GM12878 (cell line): ENCODE measurements around the gene C17orf114.
A peak's percentile ranks its signal among the peaks of the same experiment; 100 is the strongest.

Experiments used
- ATAC-seq: fragments of 200-7000 bp; cut with Tn5 transposase; 3 replicates; pipeline ENCODE4 v1.9.1; 2020; ENCODE audit warnings: mild to moderate bottlenecking, moderate library complexity
- BruUV-seq: library from RNA; stranded (reverse); fragments of 400-500 nt; replicated peaks from 2 replicates; lab custom pipeline; 2021; lab: Mats Ljungman, UMichigan
- CTCF ChIA-PET: fragments of 300-600 bp; sonication (Branson Sonifier 250); formaldehyde crosslinking; extraction: SDS; loops from one replicate; lab custom pipeline; 2021; ENCODE audit warnings: inconsistent platforms; lab: Yijun Ruan, JAX
- POLR2A ChIA-PET: fragments of 350-600 bp; formaldehyde crosslinking; extraction: SDS; loops from one replicate; lab custom pipeline; 2021; ENCODE audit warnings: inconsistent platforms; lab: Charles Lee
- RAD21 ChIA-PET: fragments of 300-600 bp; sonication (Branson Sonifier 250); formaldehyde crosslinking; loops from one replicate; lab custom pipeline; 2023; ENCODE audit warnings: antibody characterized with exemption; ENCODE audit not compliant: unreplicated experiment; lab: Charles Lee
- SMC1A ChIA-PET: fragments of 300-600 bp; sonication (Branson Sonifier 250); formaldehyde crosslinking; loops from one replicate; lab custom pipeline; 2023; ENCODE audit not compliant: unreplicated experiment, uncharacterized antibody; lab: Charles Lee
- DNase-seq: peaks from one replicate; pipeline ENCODE4 v3.0.0-alpha.2; 2011; ENCODE audit warnings: low read depth, low spot score
- FAIRE-seq: peaks from 3 replicates; lab custom pipeline; 2011; peaks lifted over from hg19 to GRCh38; lab: Jason Lieb, UNC
- H2AFZ ChIP-seq: 2 replicates; pipeline ENCODE4 v1.6.0; 2011; ENCODE audit warnings: low read depth, low read length, control low read depth; ENCODE audit not compliant: control insufficient read depth
- H3K27ac ChIP-seq: 2 replicates; pipeline ENCODE4 v1.5.1; 2011; ENCODE audit warnings: control low read depth; ENCODE audit not compliant: control insufficient read depth, insufficient read depth
- H3K27me3 ChIP-seq, 2 experiments: replicated peaks in 1 of 2; 2 replicates each; pipeline versions ENCODE4 v1.6.0 to v1.6.1; 2011; ENCODE audit warnings: low read length in 1 of 2; ENCODE audit not compliant: control insufficient read depth in 2 of 2, insufficient read depth in 2 of 2
- H3K36me3 ChIP-seq, 2 experiments: 2 replicates each; pipeline ENCODE4 v1.5.1; 2011; ENCODE audit warnings: low read length in 1 of 2; ENCODE audit not compliant: control insufficient read depth in 2 of 2, insufficient read depth in 2 of 2
- H3K4me1 ChIP-seq: 2 replicates; pipeline ENCODE4 v1.6.1; 2011; ENCODE audit warnings: mild to moderate bottlenecking, low read length, moderate library complexity, mixed read lengths; ENCODE audit not compliant: control insufficient read depth, insufficient read depth
- H3K4me2 ChIP-seq: 2 replicates; pipeline ENCODE4 v1.6.0; 2011; ENCODE audit warnings: control low read depth; ENCODE audit not compliant: control insufficient read depth, insufficient read depth
- H3K4me3 ChIP-seq: fragments of 200-600 bp; sonication (generic); 2 replicates; pipeline ENCODE4 v1.5.1; 2016
- H3K79me2 ChIP-seq: 2 replicates; pipeline ENCODE4 v1.6.0; 2011; ENCODE audit warnings: low read length; ENCODE audit not compliant: control insufficient read depth, insufficient read depth
- H3K9ac ChIP-seq: 2 replicates; pipeline ENCODE4 v1.8.0; 2011; ENCODE audit warnings: low read length, control low read depth, mixed read lengths; ENCODE audit not compliant: control insufficient read depth, insufficient read depth
- H3K9me3 ChIP-seq: replicated peaks from 3 replicates; pipeline ENCODE4 v1.5.1; 2011; ENCODE audit warnings: mild to moderate bottlenecking, low read length; ENCODE audit not compliant: control insufficient read depth, insufficient read depth
- H4K20me1 ChIP-seq: 2 replicates; pipeline ENCODE4 v1.6.0; 2011; ENCODE audit not compliant: control insufficient read depth, insufficient read depth
- BACH1 ChIP-seq: fragments of 450-650 bp; IDR thresholded peaks from 2 replicates; pipeline ENCODE4 v1.6.1; 2017; ENCODE audit warnings: mild to moderate bottlenecking, borderline replicate concordance
- FOXM1 ChIP-seq: IDR thresholded peaks from 2 replicates; pipeline ENCODE4 v1.6.1; 2012; ENCODE audit warnings: low read depth, mild to moderate bottlenecking, inconsistent platforms, low read length, moderate library complexity
- IRF3 ChIP-seq: fragments of 450-650 bp; IDR thresholded peaks from 2 replicates; pipeline ENCODE4 v1.6.1; 2014; ENCODE audit warnings: mild to moderate bottlenecking
- MXI1 ChIP-seq: fragments of 150-350 bp; IDR thresholded peaks from 2 replicates; pipeline ENCODE4 v1.6.1; 2011; ENCODE audit warnings: low read depth, mild to moderate bottlenecking, inconsistent platforms, low read length, improper control_type of control experiment
- PAX8 ChIP-seq: fragments of 450-650 bp; IDR thresholded peaks from 2 replicates; pipeline ENCODE4 v1.6.1; 2017; ENCODE audit warnings: mild to moderate bottlenecking, moderate library complexity
- PRDM15 ChIP-seq: fragments of 450-650 bp; formaldehyde crosslinking; IDR thresholded peaks from 2 replicates; pipeline ENCODE4 v1.4.0; 2020; ENCODE audit warnings: mild to moderate bottlenecking, moderate library complexity
- RELA ChIP-seq: fragments of 450-650 bp; IDR thresholded peaks from 2 replicates; pipeline ENCODE4 v1.8.0; 2014; ENCODE audit warnings: borderline replicate concordance; ENCODE audit not compliant: partially characterized antibody
- REST ChIP-seq: IDR thresholded peaks from 2 replicates; pipeline ENCODE4 v1.6.1; 2012; ENCODE audit warnings: mild to moderate bottlenecking, low read depth, low read length
- SPI1 ChIP-seq: IDR thresholded peaks from 2 replicates; pipeline ENCODE4 v1.6.1; 2011; ENCODE audit warnings: low read depth, mild to moderate bottlenecking, low read length, moderate library complexity, borderline replicate concordance; ENCODE audit not compliant: insufficient read depth
- STAT3 ChIP-seq: IDR thresholded peaks from 2 replicates; pipeline ENCODE4 v1.6.1; 2011; ENCODE audit warnings: low read depth, low read length, improper control_type of control experiment
- ZNF217 ChIP-seq: fragments of 450-650 bp; IDR thresholded peaks from 2 replicates; pipeline ENCODE4 v1.6.1; 2017; ENCODE audit warnings: antibody characterized with exemption, mild to moderate bottlenecking
- ZNF622 ChIP-seq: fragments of 450-650 bp; IDR thresholded peaks from 2 replicates; pipeline ENCODE4 v1.6.1; 2017; ENCODE audit warnings: mild to moderate bottlenecking, inconsistent platforms
- WGBS: methylation state at CpG from one replicate; pipeline ENCODE4 v1.1.6; 2016; ENCODE audit warnings: low lambda C conversion rate; ENCODE audit not compliant: insufficient replicate concordance, insufficient coverage; ENCODE audit errors: missing lambda C conversion rate; 5-methylcytosine and 5-hydroxymethylcytosine counted together
- in situ Hi-C: fragments of 300-500 bp; cut with MboI; formaldehyde crosslinking; loops from 9 replicates; pipeline ENCODE4 v1.14.3; 2018; ENCODE audit warnings: mixed read lengths
- intact Hi-C: fragments of 100-400 bp; cut with micrococcal nuclease; formaldehyde crosslinking; loops from one replicate; pipeline ENCODE4 v1.14.2; 2022; ENCODE audit not compliant: unreplicated experiment
- TF ChIP-seq, protein P1 (sequence below): IDR thresholded peaks from 2 replicates; pipeline ENCODE4 v1.6.1; 2011; ENCODE audit warnings: borderline replicate concordance, low read depth, mild to moderate bottlenecking, moderate library complexity, mixed read lengths, low read length; ENCODE audit not compliant: insufficient read depth; ENCODE audit errors: extremely low read length

C17orf114 gene

GRCh38 chr17:4833941-4834680, 32.0 kb upstream of the C17orf114 start:
- Histone ChIP-seq H3K4me1 (peaks cover 23% of the 10 kb centered on the region), H3K9ac (peak overlapping the region; percentile 65), H3K79me2 (peaks cover 33% of the 10 kb centered on the region), H3K36me3 (no peaks in the 10 kb centered on the region; a peak in 2 of 4 replicates), H3K9me3 (no peaks in the 10 kb centered on the region), H3K4me2 (peak overlapping the region; percentile 73), H2AFZ (peak overlapping the region; percentile 79), H3K27ac (peak overlapping the region; percentile 76; the same call in 1 of the 2 replicates), H3K4me3 (peak overlapping the region; percentile 82), H3K27me3 (no peaks in the 10 kb centered on the region), H4K20me1 (peaks cover 9% of the 10 kb centered on the region; the same call in 1 of the 2 replicates)
- SMC1A ChIA-PET: interaction anchor here (1.0 kb wide), 1 partner anchor 124 kb away, joined by 3 read pairs; the partner anchor contains the start of gene ARRB2
- DNase-seq (no peak), FAIRE-seq (no peak), ATAC-seq (peak; percentile 9; the same call in 1 of the 3 replicates)
- intact Hi-C loops: no loop called here
- POLR2A ChIA-PET: interaction anchor here (0.5 to 1.3 kb wide), 5 partner anchors 9 to 48 kb away, joined by 3 to 5 read pairs (median 4); partner anchors contain the start of gene PSMB6
- in situ Hi-C loops: no loop called here
- WGBS: 4% methylated on average over 15 of the region's 15 CpGs
- RAD21 ChIA-PET: interaction anchor here (1.8 to 2.0 kb wide), 2 partner anchors 44 to 124 kb away, joined by 5 to 7 read pairs; partner anchors contain the start of gene ARRB2
- BruUV-seq: no TSS peak
- CTCF ChIA-PET: interaction anchor here (0.6 kb wide), 1 partner anchor 146 kb away, joined by 3 read pairs; no protein-coding TSS in a partner anchor
- TF ChIP-seq PRDM15 (CRISPR knock-in tag): no peak
- no peak for TF ChIP-seq ZNF217
- no peak for TF ChIP-seq REST
- TF ChIP-seq STAT3: no peak
- no peak for TF ChIP-seq FOXM1
- TF ChIP-seq PAX8: no peak
- TF ChIP-seq ZNF622: no peak
- peak; percentile 54; the same call in 1 of the 2 replicates for TF ChIP-seq MXI1
- no peak for TF ChIP-seq SPI1
- no peak for TF ChIP-seq RELA
- TF ChIP-seq, protein P1, sequence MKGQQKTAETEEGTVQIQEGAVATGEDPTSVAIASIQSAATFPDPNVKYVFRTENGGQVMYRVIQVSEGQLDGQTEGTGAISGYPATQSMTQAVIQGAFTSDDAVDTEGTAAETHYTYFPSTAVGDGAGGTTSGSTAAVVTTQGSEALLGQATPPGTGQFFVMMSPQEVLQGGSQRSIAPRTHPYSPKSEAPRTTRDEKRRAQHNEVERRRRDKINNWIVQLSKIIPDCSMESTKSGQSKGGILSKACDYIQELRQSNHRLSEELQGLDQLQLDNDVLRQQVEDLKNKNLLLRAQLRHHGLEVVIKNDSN: no peak
- no peak for TF ChIP-seq IRF3
- TF ChIP-seq BACH1: no peak
